ENCODE measurements around the gene RPA3.

GRCh38 chr7:7639847-7640220 lies 78.6 kb downstream of the RPA3 start:
- TF ChIP-seq CTCF (IDR thresholded peaks at IDR 0.05; ENCODE audit: insufficient read depth, low read length) (no peak), POLR2AphosphoS5 (IDR thresholded peaks at IDR 0.05; ENCODE audit: low read depth) (no peak)

Measured in HL-60 (cell line).